H1 (cell line): Measurements from ENCODE around the gene HLX. TPM values are rescaled to one million over a fixed set of nuclear protein-coding genes. Genes with fewer than 3 reads are reported as not detected.

Source experiments
- BACH1 ChIP-seq: IDR thresholded peaks from 2 replicates; pipeline ENCODE4 v1.6.1; 2012; ENCODE audit warnings: low read length, improper control_type of control experiment
- CBX8 ChIP-seq: fragments of 300-800, 300-1000 bp; sonication (generic); IDR thresholded peaks from 2 replicates; pipeline ENCODE4 v1.7.1; 2016; ENCODE audit warnings: low read depth, low read length, borderline replicate concordance
- CHD7 ChIP-seq: fragments of 300-600 bp; sonication (generic); IDR thresholded peaks from 2 replicates; pipeline ENCODE4 v1.7.1; 2012; ENCODE audit warnings: low read length, moderate library complexity, mild to moderate bottlenecking, inconsistent platforms; ENCODE audit not compliant: insufficient replicate concordance
- HDAC2 ChIP-seq, 2 experiments: fragments of 300-600 bp in 1 of 2; sonication (generic) in 1 of 2; IDR thresholded peaks; 2 replicates each; pipeline ENCODE4 v1.6.1; 2011 to 2012; ENCODE audit warnings: low read depth in 2 of 2, low read length in 2 of 2, mild to moderate bottlenecking in 2 of 2, moderate library complexity in 2 of 2, borderline replicate concordance in 1 of 2, inconsistent platforms in 1 of 2
- HDAC6 ChIP-seq: IDR thresholded peaks from one replicate; pipeline ENCODE4 v1.7.1; 2012; ENCODE audit warnings: low read depth, mild to moderate bottlenecking, inconsistent platforms, low read length, moderate library complexity
- SP1 ChIP-seq: IDR thresholded peaks from 2 replicates; pipeline ENCODE4 v1.6.1; 2011; ENCODE audit warnings: low read depth, low read length
- SP4 ChIP-seq: IDR thresholded peaks from 2 replicates; pipeline ENCODE4 v1.6.1; 2012; ENCODE audit warnings: low read length, inconsistent platforms
- TAF7 ChIP-seq: optimal IDR thresholded peaks from 2 replicates; pipeline ENCODE3; 2011; ENCODE audit warnings: low read depth, mild to moderate bottlenecking, inconsistent platforms, low read length, moderate library complexity, borderline replicate concordance
- polyA plus RNA-seq, 7 experiments: library from polyadenylated mRNA; depleted of rRNA in 3 of 7; stranded (reverse) in 5 of 7; unstranded in 2 of 7; fragments of >200 nt in 5 of 7; fragments of 200-250 nt in 2 of 7; gene quantifications; 1 replicate in 5 of 7; 2 replicates in 1 of 7; 4 replicates in 1 of 7; pipeline versions ENCODE4 v1.2.1 to v1.2.3, GENCODE V29; 2011 to 2013; ENCODE audit warnings: missing spikeins in 2 of 7, mixed read lengths in 2 of 7
- total RNA-seq: library from RNA; stranded (reverse); fragmentation: NEBNext Ultra II Directional; extraction: Animal tissue kit (Norgen Biotek cat#: 25700); gene quantifications from 2 replicates; pipeline ENCODE4 v1.2.1, GENCODE V29; 2021

The HLX gene
- total and polyA plus RNA-seq, 2 of the 8 experiments (the other 6 are each of a cell fraction or from before 2014, with no cell fraction given) = 0.11 to 0.30 TPM

GRCh38 chr1:220918285-220918951 lies 39.2 kb downstream of the HLX start (continued):
- TF ChIP-seq CHD7 = no peak
- no peak for TF ChIP-seq SP1
- no peak for TF ChIP-seq BACH1
- TF ChIP-seq CBX8 = no peak
- no peak for TF ChIP-seq TAF7
- no peak for TF ChIP-seq HDAC2 (IDR thresholded peaks at IDR 0.05; ENCODE audit: borderline replicate concordance in 1 of 2, low read depth in 2 of 2, low read length in 2 of 2)
- TF ChIP-seq HDAC6 = no peak
- TF ChIP-seq SP4 = no peak
